Germinal center (tissue), 1 donor: ENCODE data around the gene MRM2.
A peak's percentile ranks its signal among the peaks of the same experiment; 100 is the strongest.
"Not testable (repeated sequence)": the region's sequence is repeated elsewhere in the genome, so short reads cannot be mapped to it uniquely, and the experiment has no call there.

ENCODE experiments used
- DNase-seq: peaks from one replicate; pipeline ENCODE4 v3.0.0; 2012; ENCODE audit warnings: mixed read lengths, low spot score

MRM2 gene

DNA sequence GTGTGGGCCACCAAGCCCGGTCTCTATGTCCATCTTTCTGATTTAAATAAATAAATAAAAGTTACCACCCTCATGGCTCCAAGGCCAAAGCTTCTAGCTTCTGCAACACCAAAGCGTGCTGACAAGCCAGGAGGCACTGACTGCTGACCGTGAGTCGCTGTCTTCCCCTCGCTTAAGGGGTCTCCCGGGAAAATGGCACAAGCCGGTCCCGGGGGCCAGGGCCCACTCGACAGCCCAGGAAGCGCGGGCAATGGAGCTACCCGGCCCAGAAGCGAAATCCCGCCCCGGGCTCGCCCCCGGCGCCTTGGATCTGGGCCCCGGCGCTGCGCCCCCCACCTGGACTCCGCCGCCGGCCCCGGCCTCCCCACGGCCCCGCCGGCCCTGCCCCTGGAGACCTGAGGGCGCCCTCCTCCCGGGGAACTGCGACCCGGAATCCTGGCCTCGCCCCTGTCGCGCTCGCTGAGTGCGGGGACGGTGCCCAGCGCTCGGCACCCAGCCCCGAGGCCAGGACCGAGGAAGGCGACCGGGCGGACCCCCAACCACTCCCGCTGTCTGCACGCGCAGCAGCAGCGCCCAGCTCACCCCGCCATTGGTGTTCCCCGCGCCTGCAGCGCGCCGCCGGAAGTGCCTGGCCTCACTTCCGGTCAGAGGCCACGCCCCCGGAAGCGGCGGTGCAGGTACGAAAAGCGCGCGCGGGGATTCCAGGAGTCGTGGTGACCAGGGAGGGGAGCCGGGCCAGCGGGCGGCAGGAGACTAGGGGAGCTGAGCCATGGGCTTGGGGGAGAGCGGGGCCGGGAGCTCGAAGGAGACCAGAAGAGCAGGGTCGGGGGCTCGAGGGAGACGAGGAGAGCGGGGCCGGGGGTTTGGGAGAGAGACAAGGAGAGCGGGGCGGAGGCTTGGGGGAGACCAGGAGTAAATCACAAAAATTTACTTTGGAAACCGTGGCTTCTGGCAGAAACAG lies at the start of gene MRM2, which contains the start of gene NUDT1:
Gene MRM2, minus strand, starts transcription at position 626 of the 961 bp plus-strand sequence. Its CDS starts 36 bp downstream, at position 590.
Gene NUDT1, plus strand, starts transcription at position 647 of the 961 bp plus-strand sequence. CDS start 2,349 bp downstream, outside the sequence.
- DNase-seq: peak; percentile 68

DNA sequence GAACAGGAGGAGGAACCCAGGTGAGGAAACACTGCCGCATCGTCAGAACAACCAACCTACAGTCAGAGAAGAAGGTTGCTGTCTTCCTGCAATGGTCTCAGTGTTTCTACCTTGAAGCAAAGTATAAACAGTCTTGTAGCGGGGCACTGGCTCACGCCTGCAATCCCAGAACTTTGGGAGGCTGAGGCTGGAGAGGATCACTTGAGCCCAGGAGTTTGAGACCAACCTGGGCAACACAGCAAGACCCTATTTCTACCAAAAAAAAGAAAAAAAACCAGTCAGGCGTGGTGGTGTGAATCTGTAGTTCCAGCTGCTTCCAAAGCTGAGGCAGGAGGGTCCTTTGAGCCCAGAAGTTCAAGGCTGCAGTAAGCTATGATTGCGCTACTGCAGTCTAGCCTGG lies 48.9 kb upstream of the MRM2 start:
- no peak for DNase-seq

DNA sequence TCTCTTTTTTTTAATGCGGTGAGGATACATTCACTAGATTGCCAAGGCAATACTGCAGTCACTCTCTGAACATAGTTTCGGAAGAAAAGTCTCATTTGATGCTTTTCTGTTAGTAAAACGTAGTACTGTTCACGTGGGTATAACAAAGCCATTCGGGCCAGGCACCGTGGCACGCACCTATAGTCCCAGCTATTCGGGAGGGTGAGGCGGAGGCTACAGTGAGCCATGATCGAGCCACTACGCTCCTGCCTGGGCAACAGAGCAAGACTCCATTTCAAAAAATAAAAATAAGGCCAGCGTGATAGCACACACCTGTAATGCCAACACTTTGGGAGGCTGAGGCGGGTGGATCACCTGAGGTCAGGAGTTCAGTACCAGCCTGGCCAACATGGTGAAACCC lies 47.6 kb upstream of the MRM2 start:
- DNase-seq: no peak

DNA sequence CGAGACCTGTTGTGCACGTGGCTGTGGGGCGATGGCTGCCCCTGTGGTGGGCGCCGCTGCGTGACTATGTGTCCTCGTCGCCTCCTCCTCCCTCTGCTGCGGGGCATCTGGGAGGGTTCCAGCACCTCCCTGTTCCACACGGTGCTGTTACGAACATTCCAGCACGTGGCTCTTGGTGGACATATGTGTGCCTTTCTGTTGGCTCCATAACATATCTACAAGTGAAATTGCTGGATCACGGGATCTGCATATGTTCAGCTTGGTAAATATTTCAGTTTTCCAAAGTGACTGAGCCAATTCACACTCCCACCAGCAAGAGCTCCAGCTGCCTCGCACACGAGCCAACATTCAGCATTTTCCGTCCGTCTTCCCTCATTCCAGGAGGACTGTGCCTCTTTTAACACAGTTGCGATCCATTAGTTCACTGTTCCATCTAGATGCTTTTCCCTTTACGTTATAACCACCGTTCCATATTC lies 47.1 kb upstream of the MRM2 start:
- DNase-seq: no peak

DNA sequence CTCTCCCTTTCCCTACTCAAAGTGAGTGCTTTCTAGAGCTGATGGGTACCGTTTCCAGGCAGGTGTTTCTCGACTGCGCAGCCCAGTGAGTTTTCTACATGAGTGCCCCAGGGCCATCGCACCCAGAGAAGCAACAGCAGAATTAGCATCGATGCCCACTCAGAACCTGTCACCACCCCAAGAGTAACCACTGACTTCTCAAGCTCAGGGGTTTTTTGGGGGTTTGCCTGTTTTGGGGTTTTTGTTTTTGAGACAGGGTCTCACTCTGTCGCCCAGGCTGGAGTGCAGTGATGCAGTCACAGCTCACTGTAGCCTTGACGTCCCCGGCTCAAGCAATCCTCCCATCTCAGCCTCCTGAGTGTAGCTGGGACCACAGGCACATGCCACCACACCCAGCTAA lies 46.5 kb upstream of the MRM2 start:
- peak; percentile 70 for DNase-seq

DNA sequence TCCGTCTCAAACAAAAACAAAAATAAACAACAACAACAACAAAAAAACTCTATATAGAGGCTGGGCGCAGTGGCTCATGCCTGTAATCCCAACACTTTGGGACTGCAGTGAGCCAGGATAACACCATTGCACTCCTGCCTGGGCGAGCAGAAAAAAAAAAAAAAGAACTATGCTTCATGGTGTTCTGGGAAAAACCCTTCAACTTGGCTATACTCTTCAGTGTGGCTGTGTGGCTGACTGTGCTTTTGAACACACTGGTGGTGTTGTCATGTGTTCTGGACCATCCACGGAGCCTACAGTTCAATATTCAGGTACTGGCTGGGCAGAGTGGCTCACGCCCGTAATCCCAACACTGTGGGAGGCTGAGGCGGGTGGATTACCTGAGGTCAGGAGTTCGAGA lies 45.7 kb upstream of the MRM2 start:
- no peak for DNase-seq

DNA sequence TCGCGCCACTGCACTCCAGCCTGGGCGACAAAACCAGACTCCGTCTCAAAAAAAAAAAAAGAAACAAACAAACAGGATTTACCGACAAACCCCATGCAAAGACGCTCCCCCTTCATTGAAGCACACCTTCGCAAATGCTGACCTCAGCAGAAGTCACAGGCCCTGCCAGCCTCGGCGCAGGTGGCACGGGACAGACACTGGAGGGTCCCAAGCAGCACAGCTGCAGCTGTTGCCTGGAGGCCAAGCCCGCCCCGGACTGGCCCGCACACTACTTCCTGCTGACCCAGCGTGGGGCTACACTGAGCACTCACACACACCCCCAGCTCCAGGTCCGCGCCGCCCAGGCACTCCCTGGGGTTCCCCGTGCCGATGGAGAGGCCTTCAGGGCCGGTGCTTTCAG lies 41.1 kb upstream of the MRM2 start:
- no peak for DNase-seq

DNA sequence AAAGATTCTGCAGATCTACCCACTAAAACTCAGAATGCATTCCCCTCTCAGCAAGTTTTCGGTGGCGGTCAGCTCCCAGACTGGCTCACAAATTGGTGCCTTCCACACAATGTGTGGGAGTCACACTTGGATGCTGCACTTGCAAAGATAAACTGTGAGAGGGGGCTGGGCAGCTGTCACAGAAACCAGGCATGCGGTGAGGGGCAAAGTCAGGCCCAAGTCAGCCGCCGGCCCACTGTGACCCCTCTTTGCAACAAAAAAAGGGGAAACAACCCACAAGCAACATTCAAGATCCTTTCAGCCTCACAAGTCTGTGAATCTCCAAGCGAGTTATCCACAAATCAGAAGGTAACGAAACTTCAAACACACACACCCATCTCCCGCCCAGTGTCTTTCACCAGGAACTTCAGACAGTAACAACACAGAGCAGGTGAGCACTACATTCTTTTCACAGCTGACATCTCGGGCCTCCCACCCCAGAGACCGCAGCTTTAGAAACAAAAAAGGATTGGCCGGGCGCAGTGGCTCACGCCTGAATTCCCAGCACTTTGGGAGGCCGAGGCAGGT lies 40.3 kb upstream of the MRM2 start:
- no peak for DNase-seq

DNA sequence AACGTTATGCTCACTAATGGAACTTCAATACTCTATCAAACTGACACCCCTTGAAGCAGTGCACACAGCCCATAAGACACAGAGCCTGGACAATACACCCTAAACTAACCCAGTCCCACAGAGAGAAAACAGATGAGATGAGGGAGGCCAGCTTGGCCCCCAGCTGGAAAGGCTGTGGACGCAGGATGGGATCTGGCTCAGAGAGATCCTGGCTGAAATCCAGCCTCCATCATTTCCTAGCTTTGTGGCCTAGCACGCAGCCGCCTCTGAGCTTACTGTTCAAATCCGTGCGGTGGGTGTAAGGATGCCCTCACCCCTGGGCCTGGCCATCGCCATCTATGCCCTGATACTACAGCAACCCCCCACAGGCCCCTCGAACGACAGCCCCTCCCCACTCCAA lies 39.5 kb upstream of the MRM2 start:
- no peak for DNase-seq

DNA sequence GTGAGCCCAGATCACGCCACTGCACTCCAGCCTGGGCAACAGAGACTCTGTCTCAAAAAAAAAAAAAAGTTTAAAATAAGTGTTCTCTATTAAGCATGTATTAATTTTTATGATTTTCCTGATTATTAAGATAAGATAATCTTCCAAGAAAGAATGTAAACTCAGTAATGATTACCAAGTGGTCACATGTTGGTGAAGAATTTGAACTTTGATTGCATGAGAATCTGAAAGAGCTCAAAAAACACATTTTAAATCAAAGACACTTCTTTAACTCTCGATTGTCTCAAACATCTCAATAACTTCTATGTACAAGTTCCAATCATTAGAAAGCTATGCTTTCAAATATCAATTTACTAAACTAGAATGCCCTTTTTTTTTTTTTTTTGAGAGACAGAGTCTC lies 38.4 kb upstream of the MRM2 start:
- no peak for DNase-seq

DNA sequence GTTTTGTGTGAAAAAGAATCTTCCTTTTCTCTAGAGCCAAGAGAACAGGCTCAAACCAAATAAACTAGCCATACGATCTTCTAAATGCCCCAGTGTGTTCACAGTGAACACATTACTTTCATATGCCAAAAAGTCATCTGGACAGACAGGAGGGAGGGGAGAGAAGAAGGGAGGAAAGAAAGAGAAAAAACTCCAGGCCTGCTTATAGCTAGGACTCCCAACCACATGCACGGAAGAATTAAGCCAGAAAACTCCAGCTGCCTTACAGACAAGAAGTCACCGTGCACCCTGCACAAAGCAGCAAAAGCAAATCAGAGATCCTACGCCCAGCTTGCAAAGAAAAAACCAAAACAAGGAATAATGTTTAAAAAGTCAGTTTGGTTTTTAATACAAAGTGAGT lies 37.9 kb upstream of the MRM2 start:
- DNase-seq: no peak

DNA sequence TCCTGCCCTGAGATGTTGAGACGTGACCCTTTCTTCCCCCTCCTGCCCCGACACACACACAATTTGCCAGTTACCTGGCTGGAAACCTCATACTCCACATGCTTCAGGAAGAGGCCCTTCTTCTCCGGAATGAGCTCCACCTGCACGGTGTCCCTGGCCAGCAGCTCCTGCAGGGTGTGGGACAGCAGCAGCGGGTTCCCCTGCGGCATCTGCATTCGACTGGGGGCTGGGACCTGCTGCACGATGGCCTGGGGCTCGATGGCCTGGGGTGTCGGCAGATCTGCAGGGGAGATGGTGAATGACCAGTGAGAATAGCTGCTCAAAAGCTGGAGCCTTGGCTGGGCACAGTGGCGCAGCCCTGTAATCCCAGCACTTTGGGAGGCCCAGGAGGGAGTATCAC lies 36.0 kb upstream of the MRM2 start:
- DNase-seq: no peak

DNA sequence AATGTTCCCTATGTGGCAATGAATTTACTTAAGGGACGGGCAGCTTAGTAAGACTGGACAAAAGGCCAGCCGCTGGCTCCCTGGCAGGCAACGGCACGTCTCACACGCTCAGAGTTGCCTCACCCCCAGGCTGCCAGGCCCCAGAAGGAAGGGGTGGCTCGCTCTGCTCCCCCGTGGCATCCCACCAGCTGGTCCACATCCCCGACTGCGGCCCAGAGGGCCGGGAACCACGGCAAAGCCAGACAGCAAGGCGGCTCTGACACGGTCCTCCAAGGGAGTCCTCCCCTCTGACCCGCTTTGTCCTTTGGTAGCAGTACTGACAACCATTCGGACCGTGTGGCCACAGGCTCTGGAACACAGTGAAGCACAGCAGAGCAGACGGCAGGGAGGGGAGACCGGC lies 34.1 kb upstream of the MRM2 start:
- no peak for DNase-seq

DNA sequence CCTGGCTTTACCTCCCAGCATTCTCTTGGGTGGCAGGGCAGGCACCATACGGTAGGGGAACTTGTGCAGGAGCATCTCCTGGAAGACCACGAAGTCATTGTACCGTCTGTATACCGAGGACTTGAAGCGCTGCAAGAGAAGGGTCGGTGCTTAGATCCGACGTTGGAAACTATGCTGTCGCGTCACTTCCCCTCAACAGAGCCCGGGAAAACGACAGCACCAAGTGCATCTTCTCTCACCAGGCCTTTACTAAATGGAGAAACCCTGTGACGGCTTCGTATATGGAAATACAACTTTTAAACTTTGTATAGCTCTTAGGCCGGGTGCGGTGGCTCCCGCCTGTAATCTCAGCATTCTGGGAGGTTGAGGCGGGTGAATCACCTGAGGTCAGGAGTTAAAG lies 33.1 kb upstream of the MRM2 start:
- no peak for DNase-seq

DNA sequence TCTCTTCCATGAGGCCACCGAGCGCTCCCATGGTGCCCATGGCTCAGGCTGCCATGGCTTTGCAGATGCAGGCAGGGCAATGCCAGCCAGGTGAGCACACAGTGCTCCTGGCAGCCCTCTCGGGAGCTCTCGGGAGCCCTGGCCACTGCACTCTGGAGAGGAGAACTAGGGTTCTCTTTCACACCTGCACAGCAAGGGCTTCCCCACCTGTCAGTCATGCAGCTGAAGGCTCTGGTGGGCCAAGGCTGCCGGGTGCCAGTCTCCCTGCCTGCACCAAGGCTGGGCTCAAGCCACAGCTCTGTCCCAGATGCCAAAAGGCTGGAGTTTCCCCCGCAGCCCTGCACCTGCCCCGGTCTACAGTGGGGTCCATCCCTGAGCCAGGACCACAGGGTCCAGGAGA lies 32.7 kb upstream of the MRM2 start:
- DNase-seq: no peak

DNA sequence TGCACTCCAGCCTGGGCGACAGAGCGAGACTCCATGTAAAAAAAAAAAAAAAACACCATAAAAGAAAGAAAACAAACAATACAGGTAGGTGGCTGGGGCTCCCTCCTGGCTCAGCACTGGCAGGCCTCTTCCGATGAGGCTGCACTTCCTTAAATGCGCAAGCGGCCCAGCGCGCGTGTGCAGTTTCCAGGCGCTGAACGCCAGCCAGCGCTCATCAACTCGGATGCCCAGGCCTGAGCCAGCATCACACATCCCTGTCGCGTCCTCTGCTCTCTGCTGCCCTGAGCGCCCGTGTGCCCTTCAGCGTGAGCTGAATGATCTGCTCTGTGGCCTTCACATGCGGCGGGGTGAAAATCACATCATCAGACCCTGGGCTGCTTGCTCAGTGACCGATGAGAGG lies 31.9 kb upstream of the MRM2 start:
- DNase-seq: no peak

DNA sequence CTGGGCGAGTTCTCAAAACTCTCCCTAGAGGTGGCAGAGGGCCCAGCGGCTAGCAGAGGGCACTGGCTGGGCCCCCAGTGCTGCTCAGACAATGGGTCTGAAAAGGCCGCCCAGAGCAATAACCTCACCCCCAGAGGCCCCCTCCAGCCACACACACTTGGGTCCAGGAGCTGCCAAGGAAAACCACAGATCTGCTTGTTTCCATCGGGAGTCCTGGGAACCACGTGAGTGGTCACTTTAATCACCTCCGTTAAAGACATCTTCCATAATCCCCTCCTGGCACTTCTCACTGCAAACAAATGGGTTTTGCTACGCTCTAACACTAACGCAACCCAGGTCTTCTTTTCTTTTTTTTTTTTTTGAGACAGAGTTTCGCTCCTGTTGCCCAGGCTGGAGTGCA lies 30.0 kb upstream of the MRM2 start:
- no peak for DNase-seq

DNA sequence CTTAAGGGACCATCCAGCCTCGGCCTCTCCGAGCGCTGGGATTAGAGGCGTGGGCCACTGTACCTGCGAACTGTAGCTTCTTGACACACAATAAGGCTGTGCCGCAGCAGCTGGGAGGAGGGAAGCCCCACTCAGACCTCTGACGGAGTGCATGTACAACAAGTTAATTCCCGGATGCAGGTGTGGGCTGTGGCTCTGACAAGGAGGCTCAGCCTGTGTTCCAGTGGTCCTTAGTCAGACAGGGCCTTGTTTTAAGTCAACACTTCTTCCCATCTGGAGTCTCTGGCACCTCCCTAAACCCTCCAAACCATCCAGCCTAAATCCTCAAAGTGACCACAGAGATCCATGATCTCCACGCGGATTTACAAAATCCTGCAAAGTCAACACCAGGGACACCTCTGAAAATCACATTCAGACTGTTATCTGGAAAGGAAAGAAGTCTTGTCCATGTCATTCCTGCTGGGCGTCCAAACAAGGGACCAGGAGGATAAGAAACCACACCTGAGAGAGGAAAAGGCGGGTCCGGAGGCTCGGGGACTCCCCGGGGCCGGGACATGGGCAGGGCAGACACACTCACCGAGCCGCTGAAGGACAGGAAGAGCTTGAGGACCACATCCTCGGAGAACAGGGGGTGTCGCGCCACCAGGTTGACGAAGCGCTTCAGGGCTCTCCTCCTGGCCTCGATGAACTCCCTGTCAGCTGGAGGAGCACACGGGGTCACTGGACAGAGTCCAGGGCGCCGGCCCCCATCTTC lies 29.4 kb upstream of the MRM2 start:
- DNase-seq: no peak

DNA sequence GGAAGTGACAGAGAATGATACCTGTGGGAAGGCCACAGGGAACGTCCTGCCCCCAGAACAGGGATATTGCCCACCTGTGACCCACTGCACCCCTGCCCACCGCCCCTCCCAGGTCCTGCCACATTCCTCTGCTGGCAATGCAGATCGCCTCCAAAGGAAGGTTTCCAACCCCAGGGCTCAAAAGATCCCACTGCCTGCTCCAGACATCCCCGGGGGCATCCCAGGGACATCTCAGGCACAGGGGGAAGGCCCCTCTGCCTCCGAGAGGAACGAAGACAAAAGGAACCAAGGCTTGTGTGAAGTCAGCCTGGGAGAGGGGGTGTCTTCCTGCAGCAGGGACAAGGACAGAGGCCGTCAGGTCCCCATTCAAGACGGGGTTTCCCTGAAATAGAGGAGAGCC lies 28.5 kb upstream of the MRM2 start:
- no peak for DNase-seq

DNA sequence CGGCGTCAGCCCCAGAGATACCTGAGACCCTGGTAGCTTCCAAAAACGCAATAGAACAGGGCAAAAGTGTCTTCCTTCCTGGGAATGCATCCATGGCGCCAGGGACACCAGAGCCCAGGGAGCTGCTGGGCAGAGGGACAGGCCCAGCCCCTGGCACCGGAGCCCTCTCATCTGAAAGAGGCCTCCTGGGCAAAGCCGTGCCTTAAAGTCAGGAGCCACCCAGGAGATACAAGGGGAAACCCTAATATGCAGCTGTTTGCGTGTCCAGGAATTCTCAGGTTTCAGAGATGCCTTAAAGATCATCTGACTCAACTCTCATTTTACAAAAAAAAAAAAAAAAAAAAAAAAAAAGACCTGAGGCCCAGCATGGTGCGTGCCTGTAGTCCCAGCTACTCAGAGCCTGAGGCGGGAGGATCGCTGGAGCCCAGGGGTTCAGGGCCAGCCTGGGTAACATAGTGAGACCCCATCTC lies 28.0 kb upstream of the MRM2 start:
- DNase-seq: no peak

DNA sequence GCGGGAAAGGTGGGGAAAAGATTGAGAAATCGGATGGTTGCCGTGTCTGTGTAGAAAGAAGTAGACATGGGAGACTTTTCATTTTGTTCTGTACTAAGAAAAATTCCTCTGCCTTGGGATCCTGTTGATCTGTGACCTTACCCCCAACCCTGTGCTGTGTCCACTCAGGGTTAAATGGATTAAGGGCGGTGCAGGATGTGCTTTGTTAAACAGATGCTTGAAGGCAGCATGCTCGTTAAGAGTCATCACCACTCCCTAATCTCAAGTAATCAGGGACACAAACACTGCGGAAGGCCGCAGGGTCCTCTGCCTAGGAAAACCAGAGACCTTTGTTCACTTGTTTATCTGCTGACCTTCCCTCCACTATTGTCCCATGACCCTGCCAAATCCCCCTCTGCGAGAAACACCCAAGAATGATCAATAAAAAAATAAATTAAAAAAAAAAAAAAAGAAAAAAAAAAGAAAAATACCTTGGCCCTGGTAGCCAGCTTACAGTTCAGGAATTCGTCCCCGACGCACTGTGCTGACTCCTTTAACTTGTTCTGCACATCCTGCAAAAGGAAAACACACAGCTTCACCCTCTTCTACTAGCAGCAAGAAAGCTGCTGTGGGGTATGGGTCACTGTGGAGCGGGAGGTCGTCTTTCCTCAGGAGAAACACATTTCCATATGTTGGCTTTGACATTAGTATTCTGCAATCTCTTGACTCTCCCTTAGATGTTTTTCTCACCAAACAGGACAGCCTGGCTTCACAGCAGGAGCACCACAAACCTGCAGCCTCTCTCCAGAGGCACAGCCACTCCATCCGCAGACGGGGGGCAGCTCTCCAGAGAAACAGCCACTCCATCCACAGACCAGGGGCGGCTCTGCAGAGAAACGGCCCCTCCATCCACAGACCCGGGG lies 27.3 kb upstream of the MRM2 start:
- not testable (repeated sequence) for DNase-seq
